Liver (tissue), 9 donors: ENCODE results near the gene PRKCG. TPM values are rescaled to one million over a fixed set of nuclear protein-coding genes. Genes with fewer than 3 reads are reported as not detected.

Source experiments
- DNase-seq: peaks from one replicate; pipeline ENCODE4 v3.0.0-alpha.2; 2017; ENCODE audit warnings: low spot score
- H3K27ac ChIP-seq, 2 donors: one replicate each; pipeline ENCODE4 v1.7.0; 2013; ENCODE audit warnings: inconsistent platforms in 2 of 2, low read length in 2 of 2, control low read depth in 1 of 2, low read depth in 1 of 2, mild to moderate bottlenecking in 1 of 2
- H3K27me3 ChIP-seq, 4 donors: one replicate each; pipeline versions ENCODE4 v1.6.1 to v1.7.0; 2013; ENCODE audit warnings: low read length in 3 of 4, inconsistent platforms in 1 of 4, mild to moderate bottlenecking in 1 of 4, moderate library complexity in 1 of 4; ENCODE audit not compliant: control insufficient read depth in 4 of 4, insufficient read depth in 4 of 4
- H3K36me3 ChIP-seq, 4 donors: one replicate each; pipeline versions ENCODE4 v1.6.1 to v1.7.0; 2013; ENCODE audit warnings: low read length in 3 of 4, mild to moderate bottlenecking in 3 of 4, low read depth in 1 of 4, moderate library complexity in 1 of 4; ENCODE audit not compliant: control insufficient read depth in 4 of 4, insufficient read depth in 3 of 4
- H3K4me1 ChIP-seq, 4 donors: one replicate each; pipeline versions ENCODE4 v1.6.1 to v1.7.0; 2013; ENCODE audit warnings: low read length in 3 of 4, mild to moderate bottlenecking in 3 of 4, moderate library complexity in 1 of 4; ENCODE audit not compliant: control insufficient read depth in 4 of 4, insufficient read depth in 4 of 4
- H3K4me3 ChIP-seq, 3 donors: one replicate each; pipeline versions ENCODE4 v1.6.1 to v1.7.0; 2013; ENCODE audit warnings: low read length in 3 of 3, control low read depth in 1 of 3, low read depth in 1 of 3, mild to moderate bottlenecking in 1 of 3
- H3K9ac ChIP-seq, 2 donors: one replicate each; pipeline ENCODE4 v1.7.0; 2013; ENCODE audit warnings: low read length in 2 of 2, mild to moderate bottlenecking in 2 of 2, moderate library complexity in 2 of 2, control low read depth in 1 of 2, low read depth in 1 of 2
- H3K9me3 ChIP-seq, 4 donors: one replicate each; pipeline versions ENCODE4 v1.6.1 to v1.7.0; 2013; ENCODE audit warnings: low read length in 3 of 4; ENCODE audit not compliant: control insufficient read depth in 4 of 4
- GABPA ChIP-seq, 2 donors: IDR thresholded peaks in 1 of 2; conservative IDR thresholded peaks in 1 of 2; 2 replicates each; pipeline ENCODE4 v1.6.1; 2016; ENCODE audit warnings: antibody characterized with exemption in 2 of 2, mild to moderate bottlenecking in 1 of 2, moderate library complexity in 1 of 2
- TAF1 ChIP-seq: conservative IDR thresholded peaks from 2 replicates; pipeline ENCODE4 v1.6.1; 2016; ENCODE audit warnings: antibody characterized with exemption, mild to moderate bottlenecking
- YY1 ChIP-seq: IDR thresholded peaks from 2 replicates; pipeline ENCODE4 v1.6.1; 2016; ENCODE audit warnings: antibody characterized with exemption, mild to moderate bottlenecking
- WGBS: extraction: QIAGEN DNeasy Blood & Tissue Kit; methylation state at CpG from one replicate; pipeline ENCODE4 v1.1.7; 2013; 5-methylcytosine and 5-hydroxymethylcytosine counted together
- polyA plus RNA-seq, 2 donors: library from polyadenylated mRNA; stranded (reverse) in 1 of 2; unstranded in 1 of 2; fragments of 200-250 nt in 1 of 2; fragments of >200 nt in 1 of 2; fragmentation: Nextera tagmentation in 1 of 2; extraction: Ambion mirVana in 1 of 2; gene quantifications; one replicate each; pipeline versions ENCODE4 v1.2.1 to v1.2.3, GENCODE V29; 2013 to 2015
- total RNA-seq, 2 donors: library from RNA; depleted of rRNA; stranded (reverse); fragments of >200 nt; gene quantifications; one replicate each; pipeline ENCODE4 v1.2.3, GENCODE V29; 2014
- donor health status: healthy.
- donor health status: healthy.
- donor health status: healthy.
- donor health status: healthy.
- donor health status: healthy.

PRKCG gene
- total and polyA plus RNA-seq, 4 donors: 0.09 TPM; not detected in 3

DNA sequence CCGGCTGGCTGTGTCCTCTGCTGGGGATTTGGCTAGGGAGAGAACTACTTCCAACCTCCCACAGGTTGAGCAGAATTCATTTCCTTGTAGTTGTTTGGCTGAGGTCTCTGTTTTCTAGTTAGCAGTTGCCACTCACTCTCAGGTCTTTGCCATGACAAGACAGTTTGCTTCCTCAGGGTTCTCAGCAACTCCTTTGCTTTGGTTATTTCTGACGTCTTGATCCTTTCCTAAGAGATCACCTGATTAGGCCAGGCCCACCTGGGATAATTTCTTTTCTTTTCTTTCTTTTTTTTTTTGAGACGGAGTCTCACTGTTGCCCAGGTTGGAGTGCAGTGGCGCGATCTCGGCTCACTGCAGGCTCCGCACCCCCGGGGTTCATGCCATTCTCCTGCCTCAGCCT is 71.4 kb downstream of the PRKCG start:
- WGBS: 86% methylated on average over 8 of the region's 8 CpGs
- no peak for DNase-seq

More for the DNA sequence above, 71.4 kb downstream of the PRKCG start:
- H3K4me3 ChIP-seq: no peak overlapping the region
- H3K27ac ChIP-seq: no peak overlapping the region
- no peaks in the 10 kb centered on the region for H3K9me3 ChIP-seq
- peaks cover 2 to 8% (median 4%) of the 10 kb centered on the region in 4 donors for H3K27me3 ChIP-seq
- no peaks in the 10 kb centered on the region for H3K4me1 ChIP-seq
- TF ChIP-seq TAF1 (no peak), GABPA (IDR thresholded peaks at IDR 0.05 in 1 of 2, conservative IDR thresholded peaks at IDR 0.05 in 1 of 2) (no peak), YY1 (no peak)
- H3K9ac ChIP-seq: no peak overlapping the region
- H3K36me3 ChIP-seq: no peaks in the 10 kb centered on the region

Other genes starting within 250 kb of the PRKCG start
- gene NLRP12, start 57.9 kb upstream of the PRKCG start, total RNA-seq: 1 to 10 TPM in 1 of 2 donors, under 1 TPM in 1; 0.98 to 1.8 TPM
- gene NLRP12, start 57.9 kb upstream of the PRKCG start, polyA plus RNA-seq: under 1 TPM; 0.10 to 0.18 TPM
- gene MYADM, start 14.3 kb upstream of the PRKCG start, total RNA-seq: 1 to 10 TPM; 2.6 to 4.4 TPM
- gene MYADM, start 14.3 kb upstream of the PRKCG start, polyA plus RNA-seq: 10 to 100 TPM in 1 of 2 donors, 1 to 10 TPM in 1; 8.8 to 28.0 TPM
- not detected for gene CACNG7, start 27.1 kb downstream of the PRKCG start, total RNA-seq
- not detected for gene CACNG7, start 27.1 kb downstream of the PRKCG start, polyA plus RNA-seq
- gene CACNG8, start 80.7 kb downstream of the PRKCG start, total RNA-seq: not detected
- under 1 TPM in 1 of 2 donors, not detected in 1; under 0.01 TPM for gene CACNG8, start 80.7 kb downstream of the PRKCG start, polyA plus RNA-seq
- not detected for gene CACNG6, start 109.4 kb downstream of the PRKCG start, total RNA-seq
- gene CACNG6, start 109.4 kb downstream of the PRKCG start, polyA plus RNA-seq: not detected
- 1 to 10 TPM in 1 of 2 donors, not detected in 1; 1.3 TPM for gene VSTM1, start 181.7 kb downstream of the PRKCG start, total RNA-seq
- gene VSTM1, start 181.7 kb downstream of the PRKCG start, polyA plus RNA-seq: under 1 TPM in 1 of 2 donors, not detected in 1; 0.07 TPM
- gene TARM1, start 199.2 kb downstream of the PRKCG start, total RNA-seq: not detected
- gene TARM1, start 199.2 kb downstream of the PRKCG start, polyA plus RNA-seq: not detected
- gene OSCAR, start 218.6 kb downstream of the PRKCG start, total RNA-seq: 1 to 10 TPM in 1 of 2 donors, under 1 TPM in 1; 0.65 to 1.0 TPM
- 1 to 10 TPM in 1 of 2 donors, under 1 TPM in 1; 0.60 to 2.0 TPM for gene OSCAR, start 218.6 kb downstream of the PRKCG start, polyA plus RNA-seq
- 10 to 100 TPM in 1 of 2 donors, 1 to 10 TPM in 1; 5.9 to 10.6 TPM for gene NDUFA3, start 220.7 kb downstream of the PRKCG start, total RNA-seq
- 100 to 1,000 TPM; 126 to 343 TPM for gene NDUFA3, start 220.7 kb downstream of the PRKCG start, polyA plus RNA-seq
- gene TFPT, start 233.5 kb downstream of the PRKCG start, total RNA-seq: 1 to 10 TPM; 2.4 to 4.9 TPM
- gene TFPT, start 233.5 kb downstream of the PRKCG start, polyA plus RNA-seq: 1 to 10 TPM; 3.5 to 5.6 TPM
- 10 to 100 TPM; 23.8 to 33.0 TPM for gene PRPF31, start 233.6 kb downstream of the PRKCG start, total RNA-seq
- gene PRPF31, start 233.6 kb downstream of the PRKCG start, polyA plus RNA-seq: 10 to 100 TPM; 25.8 to 31.7 TPM